GM21515 (cell line): ENCODE results near the gene PDE4A.
"Not testable (repeated sequence)": the region's sequence is repeated elsewhere in the genome, so short reads cannot be mapped to it uniquely, and the experiment has no call there.

ENCODE experiments used
- ATAC-seq: cut with Tn5 transposase; IDR thresholded peaks from one replicate; pipeline ENCODE4 v1.9.1; 2021; ENCODE audit not compliant: unreplicated experiment

The PDE4A gene

DNA sequence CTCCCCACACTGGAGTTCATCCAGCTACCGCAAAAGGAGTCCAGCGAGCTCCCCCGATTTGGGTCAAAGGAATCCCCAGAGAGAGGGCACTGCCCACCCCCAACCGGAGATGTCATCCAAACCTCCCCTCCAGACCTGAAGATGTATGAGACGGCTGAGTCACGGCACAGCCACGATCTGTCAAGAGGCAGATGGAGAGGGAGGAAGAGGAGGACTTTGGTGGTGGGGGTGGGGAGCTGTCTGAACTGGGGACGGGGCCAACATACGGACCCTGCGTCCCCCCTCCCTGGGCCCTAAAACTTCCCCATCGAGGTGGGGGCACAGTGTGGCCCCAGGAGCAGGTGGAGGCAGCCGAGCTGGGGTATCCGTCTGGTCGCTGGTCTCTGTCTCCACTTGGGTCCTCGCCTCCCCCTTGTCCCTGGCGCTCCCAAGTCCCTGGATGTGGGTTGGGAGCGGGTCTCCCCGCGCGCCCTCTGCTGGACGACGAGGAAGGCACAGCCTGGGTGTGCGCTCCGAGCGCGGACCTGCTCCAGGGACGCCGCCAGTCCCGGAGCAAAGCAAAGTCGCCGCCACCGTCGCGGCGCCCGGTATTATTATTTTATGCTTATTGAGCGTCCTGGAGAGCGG, 3.8 kb downstream of the PDE4A start:
- ATAC-seq = no peak

DNA sequence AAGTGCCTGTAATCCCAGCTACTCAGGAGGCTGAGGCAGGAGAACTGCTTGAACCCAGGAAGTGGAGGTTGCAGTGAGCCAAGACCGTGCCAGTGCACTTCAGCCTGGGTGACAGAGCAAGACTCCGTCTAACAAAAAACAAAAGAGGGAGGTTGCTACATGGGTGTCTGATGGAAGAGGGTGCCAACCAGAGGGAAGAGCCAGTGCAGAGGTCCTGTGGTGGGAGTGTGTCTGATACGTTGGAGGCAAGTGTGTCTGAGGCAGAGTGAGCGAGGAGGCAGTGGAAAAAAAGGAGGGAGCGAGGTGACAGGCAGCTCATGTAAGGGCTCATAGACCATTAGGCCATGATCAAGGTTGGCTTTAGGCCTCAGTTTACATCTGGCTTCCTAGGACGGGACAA, 6.8 kb downstream of the PDE4A start:
- no peak for ATAC-seq

DNA sequence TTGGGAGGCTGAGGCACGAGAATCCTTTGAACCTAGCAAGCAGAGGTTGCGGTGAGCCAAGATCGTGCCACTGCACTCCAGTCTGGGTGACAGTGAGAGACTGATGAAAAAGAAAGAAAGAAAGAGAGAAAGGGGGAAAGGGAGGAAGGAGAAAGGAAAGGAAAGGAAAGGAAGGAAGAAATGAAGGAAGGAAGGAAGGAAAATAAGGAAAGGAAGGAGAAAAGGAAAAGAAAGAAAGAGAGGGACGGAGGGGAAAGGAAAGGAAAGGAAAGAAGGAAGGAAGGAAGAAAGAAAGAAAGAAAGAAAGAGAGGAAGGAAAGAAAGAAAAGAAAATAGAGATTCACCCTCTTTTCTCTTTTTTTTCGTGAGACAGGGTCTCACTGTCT, 8.7 kb downstream of the PDE4A start:
- no peak for ATAC-seq

DNA sequence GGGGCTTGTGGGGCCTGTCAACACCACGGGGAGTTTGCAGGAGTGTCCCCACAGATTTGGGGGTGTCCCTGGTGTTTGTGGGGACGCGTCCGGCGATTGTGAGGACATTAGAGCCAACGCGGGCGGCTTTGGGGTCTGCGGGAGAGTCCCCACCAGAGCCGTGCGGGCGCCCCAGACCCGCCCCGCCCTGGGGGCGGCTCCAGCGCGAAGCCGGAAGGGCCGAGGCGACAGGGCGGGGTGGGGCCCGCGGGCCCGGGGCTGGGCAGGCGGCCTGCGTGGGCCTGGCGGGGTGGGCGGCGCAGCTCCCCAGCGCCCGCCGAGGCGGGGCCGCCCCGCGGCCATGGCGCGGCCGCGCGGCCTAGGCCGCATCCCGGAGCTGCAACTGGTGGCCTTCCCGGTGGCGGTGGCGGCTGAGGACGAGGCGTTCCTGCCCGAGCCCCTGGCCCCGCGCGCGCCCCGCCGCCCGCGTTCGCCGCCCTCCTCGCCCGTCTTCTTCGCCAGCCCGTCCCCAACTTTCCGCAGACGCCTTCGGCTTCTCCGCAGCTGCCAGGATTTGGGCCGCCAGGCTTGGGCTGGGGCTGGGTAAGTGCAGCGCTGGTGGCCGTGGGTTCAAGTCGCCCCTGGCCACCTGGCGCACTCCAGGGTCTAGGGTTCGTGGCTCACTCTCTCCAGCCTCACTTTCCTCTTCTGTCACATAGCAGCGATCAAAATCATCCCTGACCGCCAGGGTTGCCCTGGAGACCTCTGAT, 10.3 kb downstream of the PDE4A start:
- no peak for ATAC-seq

DNA sequence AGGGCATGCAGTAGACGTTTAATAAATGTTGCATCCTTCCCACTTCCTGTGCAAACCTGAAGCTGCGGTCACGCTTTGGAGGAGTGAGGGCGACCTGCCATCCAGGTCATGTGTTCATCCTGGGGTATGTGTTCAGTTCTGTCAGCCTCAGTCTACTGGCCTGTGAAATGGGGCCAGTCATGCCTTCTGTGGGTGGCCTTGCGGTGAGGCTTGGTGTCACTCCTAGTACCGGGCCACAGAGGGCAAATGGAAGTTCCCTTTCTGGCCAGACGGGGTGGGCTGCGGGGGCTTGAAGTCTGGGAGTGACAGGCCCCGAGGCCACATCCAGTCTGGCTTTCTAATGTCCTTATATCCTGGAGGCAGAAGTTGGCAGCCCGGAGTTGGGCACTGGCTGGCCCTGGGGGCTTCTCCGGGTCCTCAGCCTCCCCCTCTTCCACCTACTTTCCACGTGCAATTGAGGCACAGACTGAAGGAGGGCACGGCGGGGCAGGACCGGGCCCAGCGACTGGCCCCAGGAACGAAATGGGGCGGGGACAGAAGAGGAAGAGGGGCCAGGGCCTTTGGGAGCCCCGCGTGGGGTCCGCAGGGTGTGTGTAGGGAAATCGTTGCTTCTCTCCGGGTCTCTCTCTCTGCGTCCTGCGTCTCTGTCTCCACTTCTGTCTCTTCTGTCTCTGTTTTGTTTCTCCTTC, 11.1 kb downstream of the PDE4A start:
- ATAC-seq = no peak

GRCh38 chr19:10431943-10432735, 11.8 kb downstream of the PDE4A start:
- ATAC-seq = no peak

- ATAC-seq = no peak
Measured at GRCh38 chr19:10432736-10433130, 12.4 kb downstream of the PDE4A start.

DNA sequence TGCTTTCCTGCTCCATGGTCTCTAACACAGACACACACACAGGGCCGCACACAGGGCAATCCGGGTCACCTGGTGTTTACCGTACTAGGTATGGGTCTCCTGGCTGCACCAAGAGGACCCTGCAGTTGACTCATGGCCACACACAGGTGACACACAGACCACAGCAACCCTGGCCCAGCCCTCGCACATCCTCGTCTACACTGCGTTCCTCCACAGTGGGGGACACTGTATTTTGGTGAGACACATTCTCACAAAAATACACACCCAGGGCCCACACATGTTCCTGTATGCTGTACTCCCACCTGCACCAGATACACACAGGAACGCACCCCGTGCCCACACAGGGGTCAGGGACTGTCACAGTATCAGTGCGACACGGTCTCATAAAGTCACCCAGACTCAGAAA, 12.8 kb downstream of the PDE4A start:
- ATAC-seq = no peak

DNA sequence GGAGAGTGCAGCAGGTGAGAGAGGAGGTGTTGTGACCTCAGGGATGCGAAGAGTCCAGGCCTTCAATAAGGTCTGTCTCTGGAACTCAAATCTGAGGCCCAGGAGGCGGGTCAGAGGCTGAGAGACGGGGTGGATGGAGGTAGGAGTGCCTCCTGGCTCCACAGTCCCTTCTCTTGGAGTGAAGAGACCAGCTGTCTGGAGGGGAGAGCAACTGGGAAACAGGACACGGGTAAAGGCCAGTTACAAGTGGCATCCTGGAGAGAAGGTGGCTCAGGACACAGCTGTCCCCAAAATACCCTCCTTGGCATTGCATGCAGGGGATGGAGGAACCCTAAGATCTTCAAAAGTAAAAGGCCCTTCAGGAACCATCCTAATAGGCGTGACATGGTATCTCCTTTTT, 19.2 kb downstream of the PDE4A start:
- ATAC-seq = no peak

DNA sequence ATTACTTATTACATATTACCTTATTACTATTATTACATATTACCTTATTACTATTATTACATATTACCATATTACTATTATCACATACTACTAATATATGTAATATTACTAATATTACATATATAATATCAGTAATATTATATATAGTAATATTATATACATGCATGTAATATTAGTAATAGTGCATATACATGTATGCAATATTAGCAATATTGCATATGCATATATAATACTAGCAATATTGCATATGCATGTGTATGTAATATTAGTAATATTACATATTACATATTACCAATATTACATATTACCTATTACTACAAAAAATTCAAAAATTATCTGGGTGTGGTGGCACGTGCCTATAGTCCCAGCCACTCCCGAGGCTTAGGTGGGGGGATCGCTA, 22.4 kb downstream of the PDE4A start:
- ATAC-seq = no peak

- ATAC-seq = no peak
Measured at GRCh38 chr19:10449037-10449436, 28.7 kb downstream of the PDE4A start.

DNA sequence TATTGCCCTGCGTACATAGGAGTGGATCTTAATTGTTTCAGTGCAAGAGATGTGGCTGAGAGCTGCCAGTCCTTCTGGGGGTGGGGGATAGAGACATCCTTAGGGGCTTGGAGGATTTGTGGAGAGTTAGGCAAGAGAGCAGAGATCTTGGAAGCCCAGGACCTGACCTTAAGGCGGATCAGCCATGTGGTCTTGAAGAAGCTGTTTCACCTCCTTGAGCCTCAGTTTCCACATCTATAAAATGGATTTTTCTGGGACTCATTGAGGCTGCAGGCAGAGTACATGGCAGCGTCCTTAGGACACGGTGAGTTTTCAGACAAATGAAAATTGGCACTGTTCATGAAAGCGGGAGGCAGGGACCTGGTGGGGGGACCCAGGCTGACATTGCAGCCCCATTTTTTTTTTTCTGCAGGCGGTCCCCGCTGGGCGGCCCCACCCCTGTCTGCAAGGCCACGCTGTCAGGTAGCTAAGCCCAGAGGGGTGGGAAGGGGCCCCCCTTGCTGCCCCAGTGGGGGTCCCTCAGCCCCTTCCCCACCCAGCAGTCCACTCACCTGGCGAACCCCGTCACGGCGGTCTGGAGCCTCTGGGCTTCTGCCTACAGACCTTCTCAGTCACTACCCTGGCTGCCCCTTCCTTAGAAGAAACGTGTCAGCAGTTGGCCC, 30.0 kb downstream of the PDE4A start:
- ATAC-seq = no peak

DNA sequence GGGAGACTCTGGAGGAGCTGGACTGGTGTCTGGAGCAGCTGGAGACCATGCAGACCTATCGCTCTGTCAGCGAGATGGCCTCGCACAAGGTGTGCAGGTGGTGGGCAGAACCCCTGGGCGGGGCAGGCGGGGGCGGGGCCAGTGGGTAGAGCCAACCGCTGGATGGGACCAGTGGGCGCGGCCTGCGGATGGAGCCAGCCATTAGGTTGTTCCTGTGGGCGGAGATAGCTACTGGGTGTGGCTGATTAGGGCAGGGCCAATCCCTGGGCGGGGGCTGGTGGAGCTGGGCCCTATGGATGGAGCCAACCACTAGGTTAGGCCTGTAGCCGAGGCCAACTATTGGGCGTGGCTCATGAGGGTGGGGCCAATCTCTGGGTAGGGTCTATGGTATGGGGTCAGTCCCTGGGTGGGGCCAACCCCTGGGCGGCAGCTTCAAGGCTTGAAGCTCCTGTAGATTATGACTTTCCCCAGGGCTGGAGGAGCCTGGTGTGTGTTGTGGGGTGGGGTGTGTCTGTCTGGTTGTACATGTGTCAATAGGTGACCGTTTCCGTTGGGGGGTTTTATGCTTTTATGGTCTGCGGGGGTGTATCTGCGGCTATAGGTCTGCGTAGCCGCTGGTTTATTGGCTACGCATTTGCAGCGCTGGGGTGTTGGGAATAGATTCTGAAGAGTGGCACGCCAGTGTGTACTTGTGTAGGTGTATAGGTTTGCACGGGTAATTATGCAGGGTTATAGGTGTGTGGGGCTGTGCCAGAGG, 30.7 kb downstream of the PDE4A start:
- ATAC-seq = no peak

DNA sequence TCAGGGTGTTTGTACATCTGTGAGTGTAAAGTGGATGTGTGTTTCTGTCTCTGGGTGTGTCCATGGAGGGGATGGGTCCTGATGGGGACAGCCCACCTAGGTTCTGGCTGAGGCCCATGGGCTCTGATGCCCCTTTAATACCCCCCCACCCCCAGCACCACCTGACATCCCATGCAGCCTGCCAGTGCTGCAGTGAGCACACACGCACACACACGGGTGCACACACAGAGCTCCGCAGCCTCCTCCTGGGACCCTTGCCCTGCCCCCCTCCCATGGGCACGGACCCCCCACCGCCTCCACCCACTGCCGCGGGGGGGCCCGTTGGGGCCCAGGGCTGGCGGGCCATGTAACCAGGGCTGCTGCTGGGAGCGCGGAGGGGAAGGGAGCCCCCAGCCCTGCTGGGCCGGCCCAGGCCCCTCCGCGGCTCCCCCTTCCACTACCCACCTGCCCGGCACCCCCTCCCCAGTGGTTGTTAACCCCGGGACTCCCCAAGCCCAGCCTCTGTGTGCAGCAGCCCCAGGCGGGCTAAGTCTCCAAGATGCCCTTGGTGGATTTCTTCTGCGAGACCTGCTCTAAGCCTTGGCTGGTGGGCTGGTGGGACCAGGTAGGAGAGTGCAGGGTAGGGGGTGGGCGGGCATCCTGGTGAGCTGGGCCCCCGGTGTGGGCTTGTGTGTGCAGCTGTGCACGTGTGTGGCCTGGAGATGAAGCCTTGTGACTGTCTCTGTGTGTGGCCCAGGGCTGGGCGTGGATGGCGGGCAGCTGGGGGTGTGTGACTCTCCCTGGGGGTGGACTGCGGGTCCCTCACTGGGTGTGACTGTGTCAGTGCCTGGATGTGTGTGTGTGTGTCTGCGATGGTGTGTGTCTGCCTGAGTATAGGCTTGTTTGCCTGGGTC, 32.6 kb downstream of the PDE4A start:
- ATAC-seq = no peak

DNA sequence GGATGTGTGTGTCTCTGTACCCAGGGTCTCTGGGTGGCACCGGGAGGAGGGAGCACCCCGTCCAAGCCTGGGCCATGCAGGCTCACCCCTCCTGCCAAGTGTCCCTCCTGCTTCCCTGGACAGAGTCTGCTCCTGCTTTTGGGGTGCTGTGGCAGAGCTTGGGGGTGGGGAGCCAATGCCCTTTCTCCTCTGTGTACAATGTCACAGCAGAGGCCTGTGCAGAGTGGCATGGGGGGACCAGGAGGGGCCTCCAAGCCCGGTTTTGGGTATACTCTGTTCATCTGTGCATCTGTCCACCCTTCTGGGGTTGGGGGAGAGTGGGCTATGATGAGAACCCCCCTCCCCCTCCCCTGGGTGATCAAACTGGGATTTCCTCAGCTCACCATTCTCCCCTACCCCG, 33.5 kb downstream of the PDE4A start:
- no peak for ATAC-seq

DNA sequence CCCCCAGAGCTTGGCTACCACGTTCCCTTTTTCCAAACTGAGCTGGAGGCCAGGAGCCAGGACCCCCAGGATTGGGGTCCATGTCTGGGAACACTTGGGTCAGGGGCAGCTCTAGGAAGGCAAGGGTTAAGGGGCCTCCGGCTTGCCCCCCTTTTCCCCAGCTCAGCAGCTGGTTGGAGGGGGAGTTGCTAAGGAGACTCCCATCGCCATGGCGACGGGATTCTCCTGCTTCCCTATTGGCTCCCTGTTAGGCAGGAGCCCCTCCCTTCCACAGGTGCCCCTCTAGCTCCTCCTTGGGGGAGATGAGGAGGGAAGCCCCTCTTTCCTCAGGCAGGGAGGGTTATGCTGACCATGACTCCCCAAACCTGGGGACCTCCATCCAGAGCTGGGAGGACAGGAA, 33.9 kb downstream of the PDE4A start:
- no peak for ATAC-seq

GRCh38 chr19:10458733-10459132, 38.4 kb downstream of the PDE4A start:
- not testable (repeated sequence) for ATAC-seq

DNA sequence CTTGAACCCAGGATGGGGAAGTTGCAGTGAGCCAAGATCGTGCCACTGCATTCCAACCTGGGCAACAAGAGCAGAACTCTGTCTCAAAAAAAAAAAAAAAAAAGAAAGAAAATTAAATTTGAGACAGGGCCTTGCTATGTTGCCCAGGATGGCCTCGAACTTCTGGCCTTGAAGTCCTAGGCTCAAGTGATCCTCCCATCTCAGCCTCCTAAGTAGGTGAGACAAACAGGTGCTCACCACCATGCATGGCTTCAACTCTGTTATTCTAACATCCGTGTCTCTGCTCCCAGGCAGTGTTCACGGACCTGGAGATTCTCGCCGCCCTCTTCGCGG, 40.3 kb downstream of the PDE4A start:
- ATAC-seq = no peak
